ENCODE results near the gene SH3BP5L. TPM values are rescaled to one million over a fixed set of nuclear protein-coding genes. Genes with fewer than 3 reads are reported as not detected.

Gene SH3BP5L
- total RNA-seq, 1 experiment from 2014 or later = 21.0 TPM

DNA sequence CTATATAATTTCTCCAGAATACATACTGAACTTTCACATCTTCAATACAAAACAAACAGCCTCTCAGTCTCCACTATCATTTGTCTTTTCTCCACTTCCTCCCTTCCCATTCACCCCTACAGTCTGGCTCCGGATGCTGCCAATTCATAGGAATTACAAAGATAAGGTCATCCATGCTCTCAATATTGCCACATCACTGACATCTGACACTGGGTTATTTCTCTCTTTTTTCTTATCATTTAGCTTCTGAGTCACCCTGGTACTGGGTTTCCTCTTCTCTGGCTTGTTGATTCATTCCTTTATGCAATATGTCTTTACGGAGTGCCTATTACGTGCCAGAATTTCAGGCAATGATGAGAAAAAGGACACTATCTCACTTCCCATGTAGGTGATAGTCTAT is 3.1 kb upstream of the SH3BP5L start:
- DNase-seq (ENCODE audit: low read depth) = peak; percentile 63

GRCh38 chr1:248825573-248825908 is 174 bp downstream of the SH3BP5L start:
- DNase-seq (ENCODE audit: low read depth) = no peak

DNA sequence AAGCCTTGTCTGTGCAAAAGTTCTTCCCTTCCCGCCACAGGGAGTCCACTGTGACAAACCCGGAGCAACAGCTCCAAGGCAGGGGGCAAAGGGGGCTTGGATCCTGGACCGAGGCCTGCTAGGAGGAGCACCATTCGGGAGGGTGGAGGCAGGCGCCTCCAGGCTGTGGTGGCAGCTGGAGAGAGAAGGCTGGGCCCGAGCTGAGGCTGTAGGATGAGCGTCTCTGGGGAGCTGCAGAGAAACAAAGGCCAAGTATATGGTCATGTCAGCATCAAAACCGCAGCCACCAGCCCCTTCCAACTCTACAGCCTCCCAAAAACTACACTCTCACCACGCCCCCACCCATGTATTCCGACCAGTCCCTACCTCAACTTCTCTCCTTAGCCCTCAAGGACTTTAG is 579 bp downstream of the SH3BP5L start:
- no peak for DNase-seq (ENCODE audit: low read depth)

GRCh38 chr1:248824701-248825100 is 1.0 kb downstream of the SH3BP5L start:
- DNase-seq (ENCODE audit: low read depth) = no peak

DNA sequence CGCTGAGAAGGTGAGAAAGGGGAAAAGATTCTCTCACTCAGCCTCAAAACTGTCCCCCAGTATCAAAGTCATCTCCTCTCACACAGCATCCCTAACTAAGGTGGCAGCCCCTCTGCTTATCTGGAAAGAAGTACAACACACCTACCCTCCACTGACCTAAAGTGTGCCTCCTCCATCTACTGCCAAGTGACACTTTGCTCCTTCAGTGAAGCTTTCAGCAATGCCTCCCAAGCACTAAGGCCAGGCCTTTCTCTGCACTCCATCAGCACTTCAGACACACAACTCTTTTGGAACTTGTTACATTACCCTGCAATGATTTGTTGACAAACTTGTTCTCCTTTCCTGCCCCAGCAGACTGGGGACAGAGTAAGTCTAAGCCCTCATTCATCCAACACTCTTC is 1.4 kb downstream of the SH3BP5L start:
- DNase-seq (ENCODE audit: low read depth) = no peak

DNA sequence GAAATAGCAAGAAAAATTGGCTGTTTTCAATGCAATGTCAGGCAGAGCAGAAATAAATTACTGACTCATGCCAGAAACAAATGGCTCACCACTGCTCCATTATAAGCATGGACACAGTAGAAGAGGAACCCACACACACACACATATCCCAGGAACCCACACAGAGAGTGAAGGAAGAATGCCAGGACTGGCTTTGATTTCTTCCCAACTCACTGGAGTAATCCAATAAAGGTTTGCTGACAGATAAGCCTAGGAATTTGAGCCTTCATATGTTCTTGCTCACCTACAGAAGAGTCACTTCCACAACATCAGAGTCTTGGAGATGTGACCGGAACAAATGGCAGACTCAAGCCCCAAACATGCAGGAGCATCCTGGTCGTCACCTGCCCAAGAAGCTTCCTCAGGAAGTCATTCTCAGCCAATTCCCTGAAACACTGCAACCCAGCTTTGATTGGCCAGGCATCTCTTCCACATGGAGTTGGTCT is 2.2 kb downstream of the SH3BP5L start:
- DNase-seq (ENCODE audit: low read depth) = peak; percentile 91

GRCh38 chr1:248822148-248823032 is 3.3 kb downstream of the SH3BP5L start:
- DNase-seq (ENCODE audit: low read depth) = no peak

DNA sequence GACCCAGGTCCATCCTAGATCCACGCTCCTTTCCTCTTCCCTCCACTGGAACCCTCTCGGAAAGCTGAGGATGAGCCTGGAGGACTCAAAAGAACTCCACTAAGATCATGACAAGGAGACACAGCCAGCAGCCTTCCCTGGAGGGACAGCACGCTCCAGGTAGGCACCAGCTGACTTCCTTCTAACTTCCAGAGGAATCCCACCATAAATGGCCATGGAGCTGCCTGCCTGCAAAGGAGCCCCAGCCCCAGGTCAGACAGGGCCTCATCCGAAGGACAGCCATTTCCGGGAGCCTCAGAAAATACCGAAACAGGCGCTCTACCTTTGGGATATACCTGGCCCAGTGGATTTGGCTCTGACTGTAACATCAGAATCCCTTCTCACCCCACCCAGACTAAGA is 4.1 kb downstream of the SH3BP5L start:
- no peak for DNase-seq (ENCODE audit: low read depth)

- peak; percentile 90 for DNase-seq (ENCODE audit: low read depth)
Observed at GRCh38 chr1:248821101-248821500, 4.6 kb downstream of the SH3BP5L start.

GRCh38 chr1:248820041-248820585 is 5.6 kb downstream of the SH3BP5L start:
- DNase-seq (ENCODE audit: low read depth) = no peak

DNA sequence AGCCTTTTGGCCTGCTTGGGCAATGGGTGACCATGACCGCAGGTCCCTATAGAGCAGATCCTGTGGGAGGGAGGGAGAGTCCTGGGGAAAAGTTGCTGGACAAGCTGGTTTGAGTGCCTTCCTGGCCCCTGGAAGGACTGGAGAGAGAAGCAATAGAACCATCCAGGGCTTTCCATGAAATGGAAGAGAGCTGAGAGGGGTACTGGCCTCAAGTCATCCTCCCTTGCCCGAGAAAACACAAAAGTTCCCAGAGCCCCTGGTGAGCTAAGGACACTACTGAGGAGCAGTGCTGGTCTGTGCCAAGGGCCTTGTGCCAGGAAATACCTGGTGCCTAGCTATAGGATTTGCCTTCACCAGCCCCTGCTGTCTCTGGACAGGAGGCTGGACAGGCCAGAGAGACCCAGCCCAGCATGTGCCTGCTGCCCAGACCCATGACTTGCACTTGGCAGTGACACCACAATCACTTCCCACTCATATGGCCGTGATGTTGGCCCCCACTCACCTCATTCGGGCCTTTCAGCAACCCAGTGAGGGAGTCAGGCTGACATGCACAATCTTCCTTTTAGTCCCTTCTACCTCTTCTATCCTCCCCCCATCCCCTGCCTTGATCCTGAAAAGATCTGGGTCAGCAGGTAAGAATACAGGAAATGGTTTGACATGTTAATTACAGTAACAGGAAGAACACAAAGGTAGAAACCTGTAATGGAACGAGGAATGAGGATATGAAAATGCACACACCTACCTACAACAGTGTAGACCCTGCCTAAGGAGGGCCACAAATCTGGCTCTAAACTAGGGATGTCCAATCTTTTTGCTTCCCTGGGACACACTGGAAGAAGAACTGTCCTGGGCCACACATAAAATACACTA is 7.0 kb downstream of the SH3BP5L start:
- DNase-seq (ENCODE audit: low read depth) = no peak

DNA sequence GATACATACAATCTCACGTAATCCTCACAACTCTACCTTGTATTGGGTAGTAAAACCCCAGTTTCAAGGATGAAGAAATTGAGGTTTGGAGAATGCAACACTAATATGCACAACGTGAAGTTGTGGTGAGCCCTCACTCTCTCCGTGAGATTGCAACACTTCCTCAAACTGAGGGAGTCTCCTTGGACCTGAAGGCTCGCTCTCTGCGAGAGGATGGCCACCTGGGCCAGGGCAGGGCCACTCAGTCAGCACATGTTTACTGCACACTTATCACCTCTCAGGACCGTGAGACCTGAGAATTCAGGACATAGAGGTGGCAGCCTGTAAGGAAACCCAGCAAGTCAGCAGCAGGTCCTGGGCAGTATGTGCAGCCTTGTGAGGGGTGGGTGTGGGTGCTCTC is 8.7 kb downstream of the SH3BP5L start:
- DNase-seq (ENCODE audit: low read depth) = no peak

DNA sequence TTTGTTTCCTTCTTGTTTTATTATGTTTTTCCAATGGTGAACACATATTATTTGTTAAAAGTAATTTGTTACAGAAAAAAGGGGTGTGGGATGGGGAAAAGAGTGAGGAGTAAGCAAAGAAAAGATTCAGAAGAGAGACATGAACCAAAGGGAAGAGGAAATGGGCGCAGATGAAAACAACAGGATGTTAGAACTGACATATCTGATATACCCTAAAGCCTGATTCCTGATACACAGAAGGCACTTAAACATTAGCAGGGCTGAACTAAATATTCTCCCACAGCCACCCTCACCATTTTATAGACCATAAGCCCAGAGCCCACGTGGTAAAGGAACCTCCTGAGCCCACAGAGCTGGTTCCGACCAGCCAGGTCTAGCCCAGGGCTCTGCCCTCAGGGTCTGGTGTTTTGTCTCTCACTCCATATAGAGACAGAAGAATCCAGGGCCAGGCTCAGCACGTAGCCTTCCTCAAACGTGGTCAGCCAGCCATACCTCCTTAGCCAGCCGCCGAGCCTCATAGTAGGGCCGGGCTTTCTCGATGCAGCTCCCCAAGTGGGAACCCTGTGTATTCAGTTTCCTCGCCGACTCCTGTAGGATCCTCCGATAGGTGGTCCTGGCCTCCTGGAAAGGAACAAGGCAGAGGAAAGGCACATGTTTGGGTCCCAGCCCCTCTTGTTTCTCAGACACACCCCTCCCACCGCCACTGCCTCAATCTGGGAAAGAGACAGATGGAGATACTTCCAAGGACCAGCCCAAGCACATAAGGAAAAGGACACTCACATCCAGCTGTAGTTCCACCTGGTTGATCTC is 9.5 kb downstream of the SH3BP5L start:
- no peak for DNase-seq (ENCODE audit: low read depth)

- no peak for DNase-seq (ENCODE audit: low read depth)
Observed at GRCh38 chr1:248815407-248816034, 10.2 kb downstream of the SH3BP5L start.

DNA sequence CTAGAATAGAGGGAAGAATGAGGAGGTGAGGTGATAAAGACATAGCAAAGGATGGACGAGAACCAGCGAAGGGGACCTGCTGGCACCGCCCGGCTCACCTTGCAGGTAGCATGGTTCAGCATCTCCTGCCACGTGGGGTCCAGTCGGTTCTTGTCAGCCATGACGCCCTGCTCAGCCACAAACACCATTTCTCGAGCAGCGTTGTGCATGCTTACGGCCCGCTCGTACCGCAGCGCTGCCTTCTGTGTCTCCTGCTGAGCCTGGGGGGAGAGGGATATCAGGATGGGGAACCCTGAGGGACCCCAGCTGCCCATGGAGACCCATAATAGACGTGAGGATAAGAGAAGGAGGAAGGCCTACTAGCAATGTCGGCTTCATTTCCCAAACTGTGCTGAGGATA is 11.4 kb downstream of the SH3BP5L start:
- DNase-seq (ENCODE audit: low read depth) = no peak

DNA sequence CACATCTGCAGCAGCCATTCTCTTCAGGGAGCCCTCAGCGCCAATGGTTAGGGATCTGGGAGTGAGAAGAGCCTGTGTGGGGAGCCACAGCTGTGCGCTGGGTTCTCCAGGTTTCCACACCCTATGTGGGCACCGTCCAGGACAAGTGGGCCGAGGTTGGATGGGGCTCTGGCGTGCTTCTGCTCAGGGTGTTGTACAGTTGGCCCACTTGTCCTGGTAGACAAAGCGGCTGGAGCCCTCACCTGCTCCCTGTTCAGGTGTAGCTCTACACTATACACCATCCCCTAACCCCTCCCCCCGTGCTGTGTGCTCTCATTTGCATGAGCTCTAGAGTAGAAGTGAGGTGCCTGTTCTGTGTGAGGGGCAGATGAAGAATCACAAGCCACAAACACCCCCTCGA is 12.2 kb downstream of the SH3BP5L start:
- DNase-seq (ENCODE audit: low read depth) = no peak

GRCh38 chr1:248812736-248813425 is 12.8 kb downstream of the SH3BP5L start:
- no peak for DNase-seq (ENCODE audit: low read depth)

DNA sequence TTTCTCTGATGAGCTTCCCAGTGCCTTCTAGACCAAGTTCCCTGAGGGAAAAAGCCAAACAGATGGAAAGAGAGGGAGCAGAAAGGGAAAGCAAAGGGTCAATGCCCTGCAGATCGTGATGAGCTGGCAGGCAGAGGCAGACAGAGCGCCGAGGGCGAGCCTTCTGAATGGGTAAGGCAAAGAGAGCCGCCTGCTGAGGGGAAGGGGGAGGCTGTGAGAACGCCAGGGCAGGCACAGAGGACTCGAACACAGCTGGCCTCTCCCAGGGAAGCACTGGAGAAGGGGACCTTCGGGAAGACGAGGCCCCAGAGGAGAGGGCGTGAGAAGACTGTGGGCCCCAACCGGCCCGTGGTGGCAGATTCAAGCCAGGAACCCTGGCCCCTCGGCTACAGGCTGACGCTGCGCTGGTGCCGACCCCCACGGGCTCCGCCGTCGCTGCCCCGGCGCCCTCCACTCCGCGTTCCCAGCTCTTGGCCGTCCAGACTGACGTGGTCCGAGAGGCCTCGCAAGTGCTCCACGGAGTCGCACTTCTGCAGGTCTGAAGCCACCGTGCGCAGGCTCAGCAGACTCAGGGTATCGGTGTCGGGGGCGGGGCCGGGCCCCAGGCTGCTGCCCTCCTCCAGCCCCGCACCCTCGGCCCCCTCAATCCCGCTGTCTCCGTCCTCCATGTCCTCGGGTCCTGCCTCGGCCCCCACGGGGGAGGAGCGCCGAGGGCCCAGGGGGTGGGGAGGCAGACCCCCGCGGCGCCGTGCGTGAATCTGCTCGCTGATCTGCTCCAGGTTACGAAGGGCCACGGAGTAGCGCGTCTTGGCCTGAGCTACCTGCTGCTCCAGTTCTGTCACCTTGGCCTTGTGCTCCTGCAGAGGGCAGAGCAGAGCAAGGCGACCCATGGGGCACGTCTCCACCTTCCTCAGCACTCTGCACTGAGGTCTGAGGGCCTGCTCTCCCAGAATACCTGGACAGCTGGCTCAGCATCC is 13.9 kb downstream of the SH3BP5L start:
- peak; percentile 38 for DNase-seq (ENCODE audit: low read depth)

All from M059J (cell line).